Aorta (tissue), 5 donors: ENCODE data around the gene LCP2. TPM values are rescaled to one million over a fixed set of nuclear protein-coding genes. Genes with fewer than 3 reads are reported as not detected.
A peak's percentile ranks its signal among the peaks of the same experiment; 100 is the strongest.

Experiments used
- ATAC-seq: fragments of 200-7000 bp; cut with Tn5 transposase; one replicate; pipeline ENCODE4 v1.9.1; 2022; ENCODE audit warnings: moderate library complexity; ENCODE audit not compliant: low FRiP score
- DNase-seq, 2 donors: peaks; one replicate each; pipeline ENCODE4 v3.0.0-alpha.2; 2020
- H3K27ac ChIP-seq, 2 donors: one replicate each; pipeline ENCODE4 v1.5.1; 2013; ENCODE audit warnings: low read length in 2 of 2, mild to moderate bottlenecking in 2 of 2, moderate library complexity in 2 of 2, control low read depth in 1 of 2, inconsistent platforms in 1 of 2, low read depth in 1 of 2
- H3K27me3 ChIP-seq, 2 donors: one replicate each; pipeline ENCODE4 v1.6.1; 2013; ENCODE audit warnings: control low read depth in 1 of 2, low read length in 1 of 2, mild to moderate bottlenecking in 1 of 2, moderate library complexity in 1 of 2; ENCODE audit not compliant: insufficient read depth in 2 of 2, control insufficient read depth in 1 of 2
- H3K36me3 ChIP-seq, 2 donors: one replicate each; pipeline ENCODE4 v1.6.1; 2013; ENCODE audit warnings: control low read depth in 1 of 2, low read length in 1 of 2, mild to moderate bottlenecking in 1 of 2; ENCODE audit not compliant: insufficient read depth in 2 of 2, control insufficient read depth in 1 of 2
- H3K4me1 ChIP-seq, 2 donors: one replicate each; pipeline ENCODE4 v1.6.1; 2013; ENCODE audit warnings: low read length in 2 of 2, control low read depth in 1 of 2, mild to moderate bottlenecking in 1 of 2, moderate library complexity in 1 of 2; ENCODE audit not compliant: insufficient read depth in 2 of 2, control insufficient read depth in 1 of 2
- H3K4me3 ChIP-seq, 2 donors: one replicate each; pipeline ENCODE4 v1.5.1; 2013; ENCODE audit warnings: low read length in 2 of 2, control low read depth in 1 of 2, mild to moderate bottlenecking in 1 of 2
- H3K9me3 ChIP-seq: one replicate; pipeline ENCODE4 v1.6.1; 2013; ENCODE audit warnings: mild to moderate bottlenecking, low read length; ENCODE audit not compliant: control insufficient read depth
- whole genome bisulfite sequencing, 2 donors: extraction: QIAGEN DNeasy Blood & Tissue Kit; methylation state at CpG; one replicate each; pipeline ENCODE4 v1.1.7; 2013; 5-methylcytosine and 5-hydroxymethylcytosine counted together
- intact Hi-C, 2 donors: fragments of 100-400 bp; cut with DNase I; formaldehyde crosslinking; loops; one replicate each; pipeline versions ENCODE4 v1.14.2 to v1.15.0; 2022
- polyA plus RNA-seq, 2 donors: library from polyadenylated mRNA; stranded (reverse); fragments of 200-250 nt; gene quantifications; one replicate each; pipeline ENCODE4 v1.2.3, GENCODE V29; 2013
- total RNA-seq, 2 donors: library from RNA; stranded (reverse); fragmentation: NEBNext Ultra II Directional; extraction: Animal tissue kit (Norgen Biotek cat#: 25700); gene quantifications; one replicate each; pipeline ENCODE4 v1.2.1, GENCODE V29; 2021
- donor health status: healthy with polysubstance abuse.
- donor health status: Bipolar disorder and iron deficiency.
- donor health status: DM: no; HTN: no; CAD: no.
- donor health status: DM: no; HTN: no; CAD: no.
- donor health status: DM: yes; HTN: yes; CAD: no.

Gene LCP2
- total and polyA plus RNA-seq, 4 donors = 2.1 to 58.8 (median 21.3) TPM

DNA sequence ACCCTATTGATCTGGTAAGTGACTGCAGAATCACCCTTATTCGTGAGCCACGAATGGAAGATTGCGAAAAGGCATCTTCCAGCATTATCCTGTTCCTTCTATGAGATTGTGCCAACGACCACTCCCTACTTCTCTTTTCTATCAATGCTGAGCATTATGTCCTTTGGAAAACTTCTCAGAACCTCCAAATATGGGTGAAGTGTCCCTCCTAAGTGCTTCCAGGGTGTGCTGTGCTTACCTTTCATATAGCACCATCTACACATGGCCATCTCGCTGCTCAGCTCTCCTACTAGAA, 14.7 kb upstream of the LCP2 start:
- H3K4me1 ChIP-seq = peaks cover 5 to 6% of the 10 kb centered on the region in 2 donors
- no peaks in the 10 kb centered on the region for H3K9me3 ChIP-seq
- no peaks in the 10 kb centered on the region for H3K27me3 ChIP-seq
- no peaks in the 10 kb centered on the region for H3K36me3 ChIP-seq
- no peak overlapping the region for H3K27ac ChIP-seq
- WGBS, 2 donors = 95 to 96% methylated on average over 5 of the region's 5 CpGs
- ATAC-seq = no peak
- intact Hi-C loops = no loop called here
- no peak for DNase-seq
- H3K4me3 ChIP-seq = no peak overlapping the region

- DNase-seq = no peak
- no peaks in the 10 kb centered on the region for H3K36me3 ChIP-seq
- no peak overlapping the region for H3K4me3 ChIP-seq
- no peak overlapping the region for H3K27ac ChIP-seq
- H3K27me3 ChIP-seq = no peaks in the 10 kb centered on the region
- WGBS, 2 donors = 93 to 97% methylated on average over 7 of the region's 7 CpGs
- ATAC-seq = no peak
- no peaks in the 10 kb centered on the region for H3K9me3 ChIP-seq
- peaks cover 5 to 6% of the 10 kb centered on the region in 2 donors for H3K4me1 ChIP-seq
- intact Hi-C loops = no loop called here
Observed at GRCh38 chr5:170311511-170312300, 14.1 kb upstream of the LCP2 start.

DNA sequence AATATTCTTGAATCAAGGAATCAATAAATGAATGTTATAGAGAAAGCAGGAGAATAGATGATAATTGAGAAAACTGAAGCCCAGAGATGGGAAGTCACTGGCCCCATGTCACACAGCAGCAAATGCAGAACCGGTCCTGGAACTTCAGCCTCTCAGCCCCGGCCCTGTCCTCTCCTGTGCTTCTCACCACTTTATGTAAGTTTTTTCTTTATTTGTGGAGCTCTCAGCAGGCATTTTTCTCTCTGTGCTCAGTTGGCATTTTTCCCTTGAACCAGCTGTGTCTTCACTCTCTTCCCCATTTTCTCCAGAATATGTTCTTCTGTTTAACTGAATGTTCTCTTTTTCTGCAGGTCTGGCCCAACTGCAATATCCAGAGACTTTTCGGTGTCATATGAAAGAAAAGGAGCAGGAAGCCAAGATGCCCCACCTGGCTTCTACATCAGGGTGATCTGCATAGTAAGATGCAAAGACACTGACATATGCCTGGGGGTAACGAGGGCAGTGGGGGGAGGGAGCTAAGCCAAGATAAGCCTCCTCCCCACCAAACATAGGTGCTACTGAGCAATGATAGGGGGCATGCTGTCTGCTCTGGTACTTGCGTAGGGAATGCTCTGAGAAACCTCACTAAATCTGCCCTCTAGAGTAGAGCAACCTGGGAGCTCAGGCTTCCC, 12.8 kb upstream of the LCP2 start:
- no peaks in the 10 kb centered on the region for H3K27me3 ChIP-seq
- intact Hi-C loops = no loop called here
- ATAC-seq (no peak), DNase-seq (no peak)
- WGBS, 2 donors = 89 to 90% methylated on average over 5 of the region's 5 CpGs
- H3K4me3 ChIP-seq = no peak overlapping the region
- H3K4me1 ChIP-seq = peaks cover 1 to 5% of the 10 kb centered on the region in 2 donors
- no peaks in the 10 kb centered on the region for H3K9me3 ChIP-seq
- no peaks in the 10 kb centered on the region for H3K36me3 ChIP-seq
- H3K27ac ChIP-seq = no peak overlapping the region

DNA sequence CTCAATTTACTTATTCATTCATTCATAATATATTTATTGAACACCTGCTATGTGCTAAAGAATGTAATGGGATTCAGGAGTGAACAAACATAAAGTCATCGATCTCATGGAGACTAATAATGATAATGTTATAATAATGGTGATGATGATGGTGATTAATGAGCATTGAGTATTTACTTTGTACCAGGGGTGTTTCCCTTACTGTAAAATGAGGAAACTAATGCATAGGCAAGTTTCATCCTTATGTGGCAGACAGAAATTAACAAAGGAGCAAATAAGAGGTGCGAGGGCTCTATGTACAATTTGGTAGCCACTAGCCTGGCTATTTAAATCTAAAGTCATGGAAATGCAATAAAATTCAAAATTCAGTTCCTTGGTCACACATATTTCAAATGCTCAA, 11.1 kb upstream of the LCP2 start:
- H3K4me3 ChIP-seq = no peak overlapping the region
- peaks cover 0 to 3% of the 10 kb centered on the region in 2 donors for H3K4me1 ChIP-seq
- WGBS, 2 donors = 92 to 95% methylated on average over 2 of the region's 2 CpGs
- DNase-seq (no peak), ATAC-seq (no peak)
- H3K27ac ChIP-seq = no peak overlapping the region
- intact Hi-C loops = loop anchor here in 1 of 2 donors (5.0 kb wide), 1 partner anchor 79 kb away; the partner anchor contains the start of gene KCNMB1
- no peaks in the 10 kb centered on the region for H3K27me3 ChIP-seq
- no peaks in the 10 kb centered on the region for H3K9me3 ChIP-seq
- no peaks in the 10 kb centered on the region for H3K36me3 ChIP-seq

GRCh38 chr5:170307575-170308465, 10.2 kb upstream of the LCP2 start:
- H3K4me3 ChIP-seq = no peak overlapping the region
- no peaks in the 10 kb centered on the region for H3K9me3 ChIP-seq
- peak; percentile 85 for DNase-seq
- H3K27ac ChIP-seq = peak overlapping the region in 1 of 2 donors; percentile 72
- peaks cover 0 to 3% of the 10 kb centered on the region in 2 donors for H3K4me1 ChIP-seq
- ATAC-seq = peak; percentile 93
- intact Hi-C loops = loop anchor here in 1 of 2 donors (5.0 kb wide), 1 partner anchor 79 kb away; the partner anchor contains the start of gene KCNMB1
- no peaks in the 10 kb centered on the region for H3K36me3 ChIP-seq
- 28 to 29% methylated on average over 15 of the region's 15 CpGs for WGBS, 2 donors
- no peaks in the 10 kb centered on the region for H3K27me3 ChIP-seq

DNA sequence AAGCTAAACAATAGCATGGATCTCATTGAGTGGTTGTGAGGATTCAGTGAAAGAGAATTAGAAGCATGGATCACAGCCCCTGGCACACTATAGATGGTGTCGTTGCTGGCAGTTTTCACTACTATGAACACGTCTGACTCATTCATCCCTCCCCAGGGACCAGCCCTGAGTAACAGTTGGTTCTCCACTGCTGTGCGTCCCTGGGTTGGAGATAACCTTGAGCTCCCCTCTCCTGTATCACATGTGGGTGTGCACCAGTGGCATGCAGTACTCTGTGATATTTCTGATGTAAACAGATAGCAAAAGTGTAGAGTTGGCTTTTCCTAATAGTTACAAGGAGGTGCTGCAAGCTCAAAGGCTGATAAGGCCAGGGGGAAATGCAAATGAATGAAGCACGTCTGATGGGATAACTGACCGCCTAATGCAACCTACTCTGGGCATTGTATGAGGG, 8.8 kb upstream of the LCP2 start:
- peak; percentile 87 for ATAC-seq
- no peak overlapping the region for H3K4me3 ChIP-seq
- peak overlapping the region in 1 of 2 donors; percentile 42 for H3K27ac ChIP-seq
- H3K36me3 ChIP-seq = no peaks in the 10 kb centered on the region
- no peaks in the 10 kb centered on the region for H3K27me3 ChIP-seq
- peak; percentile 86 to 93 for DNase-seq
- H3K4me1 ChIP-seq = peaks cover 0 to 3% of the 10 kb centered on the region in 2 donors
- 26 to 28% methylated on average over 5 of the region's 5 CpGs for WGBS, 2 donors
- intact Hi-C loops = loop anchor here in 1 of 2 donors (5.0 kb wide), 1 partner anchor 81 kb away; the partner anchor contains the start of gene KCNMB1
- H3K9me3 ChIP-seq = no peaks in the 10 kb centered on the region

- Histone ChIP-seq H3K27ac (no peak overlapping the region), H3K4me3 (no peak overlapping the region), H3K9me3 (no peaks in the 10 kb centered on the region), H3K27me3 (no peaks in the 10 kb centered on the region), H3K36me3 (no peaks in the 10 kb centered on the region), H3K4me1 (peaks cover 0 to 3% of the 10 kb centered on the region in 2 donors)
- intact Hi-C loops = loop anchor here in 1 of 2 donors (5.0 kb wide), 1 partner anchor 82 kb away; the partner anchor contains the start of gene KCNMB1
- no peak for ATAC-seq
- 88 to 95% methylated on average over 3 of the region's 3 CpGs for WGBS, 2 donors
- no peak for DNase-seq
Observed at GRCh38 chr5:170305646-170306025, 8.1 kb upstream of the LCP2 start.

GRCh38 chr5:170305016-170305645, 7.6 kb upstream of the LCP2 start:
- no peaks in the 10 kb centered on the region for H3K9me3 ChIP-seq
- DNase-seq (no peak), ATAC-seq (no peak)
- intact Hi-C loops = loop anchor here in 1 of 2 donors (5.0 kb wide), 1 partner anchor 82 kb away; the partner anchor contains the start of gene KCNMB1
- peaks cover 0 to 3% of the 10 kb centered on the region in 2 donors for H3K4me1 ChIP-seq
- H3K4me3 ChIP-seq = no peak overlapping the region
- WGBS, 2 donors = 98% methylated on average over 13 of the region's 13 CpGs
- no peaks in the 10 kb centered on the region for H3K36me3 ChIP-seq
- no peak overlapping the region for H3K27ac ChIP-seq
- H3K27me3 ChIP-seq = no peaks in the 10 kb centered on the region
